Loucy (cell line): ENCODE data around the gene SLC10A7.

ENCODE experiments used
- H2AFZ ChIP-seq: fragments of 200-600 bp; sonication (generic); 2 replicates; pipeline ENCODE4 v1.6.0; 2016; ENCODE audit warnings: antibody characterized with exemption, mild to moderate bottlenecking, low read length, moderate library complexity
- H3F3A ChIP-seq: fragments of 200-600 bp; 2 replicates; pipeline ENCODE4 v1.6.0; 2016; ENCODE audit warnings: antibody characterized with exemption, low read depth, mild to moderate bottlenecking
- H3K27me3 ChIP-seq: fragments of 200-600 bp; sonication (generic); 2 replicates; pipeline ENCODE4 v1.6.1; 2014; ENCODE audit warnings: low read length, mild to moderate bottlenecking; ENCODE audit not compliant: insufficient read depth, poor library complexity, severe bottlenecking
- H3K36me3 ChIP-seq: fragments of 200-600 bp; sonication (generic); 2 replicates; pipeline ENCODE4 v1.6.1; 2016; ENCODE audit warnings: low read length; ENCODE audit not compliant: insufficient read depth
- H3K4me1 ChIP-seq: fragments of 200-600 bp; sonication (generic); 2 replicates; pipeline ENCODE4 v1.5.1; 2014; ENCODE audit warnings: low read length, mild to moderate bottlenecking; ENCODE audit not compliant: insufficient read depth, poor library complexity, severe bottlenecking
- H3K4me2 ChIP-seq: fragments of 200-600 bp; sonication (generic); 2 replicates; pipeline ENCODE4 v1.6.0; 2014; ENCODE audit warnings: antibody characterized with exemption, low read length, low read depth, mild to moderate bottlenecking; ENCODE audit not compliant: poor library complexity, severe bottlenecking
- H3K4me3 ChIP-seq: fragments of 200-600 bp; sonication (generic); 2 replicates; pipeline ENCODE4 v1.5.1; 2014; ENCODE audit warnings: low read length, mild to moderate bottlenecking, mixed read lengths; ENCODE audit not compliant: poor library complexity, severe bottlenecking
- H3K79me2 ChIP-seq: fragments of 200-600 bp; sonication (generic); 2 replicates; pipeline ENCODE4 v1.6.1; 2014; ENCODE audit warnings: low read length; ENCODE audit not compliant: insufficient read depth
- H3K9ac ChIP-seq: fragments of 200-600 bp; sonication (generic); 2 replicates; pipeline ENCODE4 v1.6.0; 2014; ENCODE audit warnings: mild to moderate bottlenecking, low read depth, low read length, moderate library complexity; ENCODE audit not compliant: poor library complexity, severe bottlenecking
- H3K9me2 ChIP-seq: fragments of 200-600 bp; sonication (generic); replicated peaks from 2 replicates; pipeline ENCODE4 v1.6.1; 2016; ENCODE audit warnings: low read depth, low read length, mixed read lengths
- H3K9me3 ChIP-seq: fragments of 200-600 bp; sonication (generic); 2 replicates; pipeline ENCODE4 v1.6.1; 2014; ENCODE audit warnings: mild to moderate bottlenecking, antibody characterized with exemption, low read length, low read depth; ENCODE audit not compliant: insufficient read depth
- H4K20me1 ChIP-seq: fragments of 200-600 bp; sonication (generic); 2 replicates; pipeline ENCODE4 v1.6.0; 2014; ENCODE audit warnings: antibody characterized with exemption, low read length, mild to moderate bottlenecking; ENCODE audit not compliant: insufficient read depth, poor library complexity, severe bottlenecking
- CTCF ChIP-seq: fragments of 200-600 bp; sonication (generic); conservative IDR thresholded peaks from 2 replicates; pipeline ENCODE4 v1.5.1; 2014; ENCODE audit warnings: mild to moderate bottlenecking, antibody characterized with exemption, low read length
- EZH2phosphoT487 ChIP-seq: fragments of 200-600 bp; IDR thresholded peaks from 2 replicates; pipeline ENCODE4 v1.6.1; 2018; ENCODE audit warnings: antibody characterized with exemption, mild to moderate bottlenecking, moderate library complexity, borderline replicate concordance

SLC10A7 gene

GRCh38 chr4:146256328-146256727, 265.4 kb downstream of the SLC10A7 start:
- no peaks in the 10 kb centered on the region for H3K27me3 ChIP-seq
- H2AFZ ChIP-seq, result no peak overlapping the region
- no peaks in the 10 kb centered on the region for H3K79me2 ChIP-seq
- H3F3A ChIP-seq, result no peaks in the 10 kb centered on the region
- no peaks in the 10 kb centered on the region for H3K4me1 ChIP-seq
- no peak overlapping the region for H3K9ac ChIP-seq
- no peaks in the 10 kb centered on the region for H3K9me2 ChIP-seq
- no peaks in the 10 kb centered on the region for H4K20me1 ChIP-seq
- H3K4me2 ChIP-seq, result no peak overlapping the region
- H3K4me3 ChIP-seq, result no peak overlapping the region
- no peaks in the 10 kb centered on the region for H3K9me3 ChIP-seq
- TF ChIP-seq CTCF (no peak), EZH2phosphoT487 (no peak)
- H3K36me3 ChIP-seq, result no peaks in the 10 kb centered on the region

- Histone ChIP-seq H3K9me2 (no peaks in the 10 kb centered on the region), H3K4me2 (no peak overlapping the region)
- TF ChIP-seq CTCF, result no peak
- no peak for TF ChIP-seq EZH2phosphoT487
Measured at GRCh38 chr4:146255874-146256273, 265.9 kb downstream of the SLC10A7 start.

GRCh38 chr4:146255463-146255862, 266.3 kb downstream of the SLC10A7 start:
- Histone ChIP-seq H3K9ac (no peak overlapping the region), H3K4me1 (no peaks in the 10 kb centered on the region), H3K9me2 (no peaks in the 10 kb centered on the region)

More at GRCh38 chr4:146255874-146256273, 265.9 kb downstream of the SLC10A7 start:
- H3K9me3 ChIP-seq, result no peaks in the 10 kb centered on the region
- H3F3A ChIP-seq, result no peaks in the 10 kb centered on the region
- no peaks in the 10 kb centered on the region for H3K4me1 ChIP-seq
- no peaks in the 10 kb centered on the region for H4K20me1 ChIP-seq
- no peaks in the 10 kb centered on the region for H3K79me2 ChIP-seq
- H3K36me3 ChIP-seq, result no peaks in the 10 kb centered on the region
- no peaks in the 10 kb centered on the region for H3K27me3 ChIP-seq
- H3K4me3 ChIP-seq, result no peak overlapping the region
- H3K9ac ChIP-seq, result no peak overlapping the region
- no peak overlapping the region for H2AFZ ChIP-seq

More at GRCh38 chr4:146255463-146255862, 266.3 kb downstream of the SLC10A7 start:
- H3F3A ChIP-seq, result no peaks in the 10 kb centered on the region
- TF ChIP-seq CTCF, result no peak
- no peak for TF ChIP-seq EZH2phosphoT487
- H3K9me3 ChIP-seq, result no peaks in the 10 kb centered on the region
- no peak overlapping the region for H3K4me2 ChIP-seq
- no peaks in the 10 kb centered on the region for H3K27me3 ChIP-seq
- no peaks in the 10 kb centered on the region for H3K36me3 ChIP-seq
- no peak overlapping the region for H2AFZ ChIP-seq
- no peaks in the 10 kb centered on the region for H3K79me2 ChIP-seq
- no peaks in the 10 kb centered on the region for H4K20me1 ChIP-seq
- no peak overlapping the region for H3K4me3 ChIP-seq
